ENCODE measurements around the gene PNMA3.
"Not testable (repeated sequence)": the region's sequence is repeated elsewhere in the genome, so short reads cannot be mapped to it uniquely, and the experiment has no call there.

GRCh38 chrX:153104959-153105358, 48.7 kb downstream of the PNMA3 start:
- not testable (repeated sequence) for TF ChIP-seq CTCF (tag by site-specific recombination; IDR thresholded peaks at IDR 0.05); YY1 (tag by site-specific recombination; IDR thresholded peaks at IDR 0.05); ELK4 (IDR thresholded peaks at IDR 0.05; ENCODE audit: borderline replicate concordance, low read depth, low read length); HOXA7 (CRISPR knock-in tag; IDR thresholded peaks at IDR 0.05; ENCODE audit: borderline replicate concordance); OVOL3 (tag by site-specific recombination; IDR thresholded peaks at IDR 0.05); ZNF501 (tag by site-specific recombination; IDR thresholded peaks at IDR 0.05); REPIN1 (tag by site-specific recombination; IDR thresholded peaks at IDR 0.05; ENCODE audit: low read depth); ZNF221 (tag by site-specific recombination; IDR thresholded peaks at IDR 0.05; ENCODE audit: borderline replicate concordance); KLF10 (tag by site-specific recombination; IDR thresholded peaks at IDR 0.05); ZXDB (tag by site-specific recombination; IDR thresholded peaks at IDR 0.05); ZNF768 (tag by site-specific recombination; IDR thresholded peaks at IDR 0.05)

Data from HEK293 (cell line).